Measurements from ENCODE around the gene CFAP299.
"Not testable (repeated sequence)": the region's sequence is repeated elsewhere in the genome, so short reads cannot be mapped to it uniquely, and the experiment has no call there.

Gene CFAP299

GRCh38 chr4:80730158-80730557, 394.6 kb downstream of the CFAP299 start:
- DNase-seq (ENCODE audit: low read depth): no peak
- TF ChIP-seq CTCF (IDR thresholded peaks at IDR 0.05; ENCODE audit: low read length, missing control alignments): no peak
- no peak overlapping the region for H3K4me3 ChIP-seq (replicated peaks; ENCODE audit: low read depth, low read length)

GRCh38 chr4:80731436-80731835, 395.9 kb downstream of the CFAP299 start:
- DNase-seq (ENCODE audit: low read depth): no peak
- H3K4me3 ChIP-seq (replicated peaks; ENCODE audit: low read depth, low read length): no peak overlapping the region
- TF ChIP-seq CTCF (IDR thresholded peaks at IDR 0.05; ENCODE audit: low read length, missing control alignments): no peak

GRCh38 chr4:80732010-80732409, 396.5 kb downstream of the CFAP299 start:
- DNase-seq (ENCODE audit: low read depth): peak; percentile 34
- no peak for TF ChIP-seq CTCF (IDR thresholded peaks at IDR 0.05; ENCODE audit: low read length, missing control alignments)
- no peak overlapping the region for H3K4me3 ChIP-seq (replicated peaks; ENCODE audit: low read depth, low read length)

GRCh38 chr4:80740375-80740774, 404.8 kb downstream of the CFAP299 start:
- DNase-seq (ENCODE audit: low read depth): no peak
- no peak for TF ChIP-seq CTCF (IDR thresholded peaks at IDR 0.05; ENCODE audit: low read length, missing control alignments)
- H3K4me3 ChIP-seq (replicated peaks; ENCODE audit: low read depth, low read length): no peak overlapping the region

- not testable (repeated sequence) for DNase-seq (ENCODE audit: low read depth); H3K4me3 ChIP-seq (replicated peaks; ENCODE audit: low read depth, low read length)
Observed at GRCh38 chr4:80749558-80749957, 414.0 kb downstream of the CFAP299 start.

GRCh38 chr4:80751200-80751599, 415.7 kb downstream of the CFAP299 start:
- H3K4me3 ChIP-seq (replicated peaks; ENCODE audit: low read depth, low read length): no peak overlapping the region
- no peak for DNase-seq (ENCODE audit: low read depth)
- no peak for TF ChIP-seq CTCF (IDR thresholded peaks at IDR 0.05; ENCODE audit: low read length, missing control alignments)

- no peak for DNase-seq (ENCODE audit: low read depth)
- TF ChIP-seq CTCF (IDR thresholded peaks at IDR 0.05; ENCODE audit: low read length, missing control alignments): no peak
- no peak overlapping the region for H3K4me3 ChIP-seq (replicated peaks; ENCODE audit: low read depth, low read length)
Observed at GRCh38 chr4:80767944-80768343, 432.4 kb downstream of the CFAP299 start.

- no peak for TF ChIP-seq CTCF (IDR thresholded peaks at IDR 0.05; ENCODE audit: low read length, missing control alignments)
- DNase-seq (ENCODE audit: low read depth): no peak
- H3K4me3 ChIP-seq (replicated peaks; ENCODE audit: low read depth, low read length): no peak overlapping the region
Observed at GRCh38 chr4:80776168-80776567, 440.6 kb downstream of the CFAP299 start.

All from fibroblast of pulmonary artery (primary cell).